ENCODE results near the gene EVI5L. TPM values are rescaled to one million over a fixed set of nuclear protein-coding genes. Genes with fewer than 3 reads are reported as not detected.

EVI5L gene
- total RNA-seq, 1 experiment from 2014 or later, result 29.5 TPM

GRCh38 chr19:7783991-7784423, 46.0 kb upstream of the EVI5L start:
- H3K4me3 ChIP-seq (ENCODE audit: low read length), result no peak overlapping the region
- TF ChIP-seq EZH2 (IDR thresholded peaks at IDR 0.05; ENCODE audit: low read length, unreplicated experiment) (no peak), EZH2phosphoT487 (IDR thresholded peaks at IDR 0.05; ENCODE audit: borderline replicate concordance, low read length) (no peak), CTCF (conservative IDR thresholded peaks at IDR 0.05; ENCODE audit: low read depth, low read length) (no peak)
- POLR2A ChIA-PET (ENCODE audit: unreplicated experiment), result no interaction called here
- H2AFZ ChIP-seq (ENCODE audit: low read length), result no peak overlapping the region
- peaks cover 10% of the 10 kb centered on the region for H3K4me1 ChIP-seq (ENCODE audit: insufficient read depth, low read length)
- no peak overlapping the region for H3K27ac ChIP-seq (ENCODE audit: low read length)
- CTCF ChIA-PET, result no interaction called here
- peak; percentile 97 for DNase-seq
- no peak overlapping the region for H3K9ac ChIP-seq (ENCODE audit: low read length)
- H3K4me2 ChIP-seq (ENCODE audit: low read length), result peak overlapping the region; percentile 34
- no TSS peak for BruUV-seq (replicated peaks)
- intact Hi-C loops (cut with micrococcal nuclease), result no loop called here
- peak; percentile 73 for ATAC-seq
- H3K36me3 ChIP-seq (ENCODE audit: low read depth, low read length), result no peaks in the 10 kb centered on the region
- no peaks in the 10 kb centered on the region for H3K9me2 ChIP-seq (replicated peaks; ENCODE audit: low read length)
- H3K79me2 ChIP-seq (ENCODE audit: low read length), result no peaks in the 10 kb centered on the region
- no peaks in the 10 kb centered on the region for H4K20me1 ChIP-seq (ENCODE audit: low read length)
- H3K27me3 ChIP-seq (ENCODE audit: low read length), result peaks cover 22% of the 10 kb centered on the region; the same call in 1 of the 2 replicates
- H3K9me3 ChIP-seq (ENCODE audit: low read length), result no peaks in the 10 kb centered on the region
- no peaks in the 10 kb centered on the region for H3F3A ChIP-seq (ENCODE audit: low read length, unreplicated experiment)

- H3K4me2 ChIP-seq (ENCODE audit: low read length), result no peak overlapping the region; the same call in 1 of the 2 replicates
- ChIA-PET POLR2A (ENCODE audit: unreplicated experiment) (interaction anchor here (0.7 kb wide), 1 partner anchor 186 kb away, joined by 4 read pairs; no protein-coding TSS in a partner anchor), CTCF (no interaction called here)
- H3F3A ChIP-seq (ENCODE audit: low read length, unreplicated experiment), result no peaks in the 10 kb centered on the region
- H3K9me3 ChIP-seq (ENCODE audit: low read length), result no peaks in the 10 kb centered on the region
- no peaks in the 10 kb centered on the region for H3K36me3 ChIP-seq (ENCODE audit: low read depth, low read length)
- H4K20me1 ChIP-seq (ENCODE audit: low read length), result no peaks in the 10 kb centered on the region
- no peaks in the 10 kb centered on the region for H3K9me2 ChIP-seq (replicated peaks; ENCODE audit: low read length)
- no TSS peak for BruUV-seq (replicated peaks)
- H3K4me1 ChIP-seq (ENCODE audit: insufficient read depth, low read length), result peaks cover 10% of the 10 kb centered on the region
- H3K9ac ChIP-seq (ENCODE audit: low read length), result no peak overlapping the region
- peaks cover 21% of the 10 kb centered on the region; the same call in 1 of the 2 replicates for H3K27me3 ChIP-seq (ENCODE audit: low read length)
- intact Hi-C loops (cut with micrococcal nuclease), result no loop called here
- H3K27ac ChIP-seq (ENCODE audit: low read length), result no peak overlapping the region
- H3K79me2 ChIP-seq (ENCODE audit: low read length), result no peaks in the 10 kb centered on the region
- no peak for DNase-seq
- no peak for ATAC-seq
- no peak overlapping the region for H2AFZ ChIP-seq (ENCODE audit: low read length)
- TF ChIP-seq EZH2phosphoT487 (IDR thresholded peaks at IDR 0.05; ENCODE audit: borderline replicate concordance, low read length) (no peak), EZH2 (IDR thresholded peaks at IDR 0.05; ENCODE audit: low read length, unreplicated experiment) (no peak), CTCF (conservative IDR thresholded peaks at IDR 0.05; ENCODE audit: low read depth, low read length) (no peak)
- H3K4me3 ChIP-seq (ENCODE audit: low read length), result no peak overlapping the region
These were observed 45.2 kb upstream of the EVI5L start for GRCh38 chr19:7784856-7785255.

- Histone ChIP-seq H3K27ac (ENCODE audit: low read length) (no peak overlapping the region), H3K36me3 (ENCODE audit: low read depth, low read length) (no peaks in the 10 kb centered on the region), H3K4me3 (ENCODE audit: low read length) (no peak overlapping the region), H3F3A (ENCODE audit: low read length, unreplicated experiment) (no peaks in the 10 kb centered on the region), H3K79me2 (ENCODE audit: low read length) (no peaks in the 10 kb centered on the region), H3K4me1 (ENCODE audit: insufficient read depth, low read length) (peaks cover 11% of the 10 kb centered on the region), H3K27me3 (ENCODE audit: low read length) (peaks cover 6% of the 10 kb centered on the region; the same call in 1 of the 2 replicates), H3K9ac (ENCODE audit: low read length) (no peak overlapping the region), H3K9me2 (replicated peaks; ENCODE audit: low read length) (no peaks in the 10 kb centered on the region), H3K9me3 (ENCODE audit: low read length) (no peaks in the 10 kb centered on the region), H4K20me1 (ENCODE audit: low read length) (no peaks in the 10 kb centered on the region), H2AFZ (ENCODE audit: low read length) (no peak overlapping the region), H3K4me2 (ENCODE audit: low read length) (no peak overlapping the region)
- TF ChIP-seq EZH2phosphoT487 (IDR thresholded peaks at IDR 0.05; ENCODE audit: borderline replicate concordance, low read length), result no peak
- TF ChIP-seq EZH2 (IDR thresholded peaks at IDR 0.05; ENCODE audit: low read length, unreplicated experiment), result no peak
- no peak for TF ChIP-seq CTCF (conservative IDR thresholded peaks at IDR 0.05; ENCODE audit: low read depth, low read length)
- intact Hi-C loops (cut with micrococcal nuclease), result no loop called here
- BruUV-seq (replicated peaks), result no TSS peak
- DNase-seq, result no peak
- ATAC-seq, result 0 out of 2 replicates have a peak, but pooled peaks have one; percentile 5
- ChIA-PET CTCF (interaction anchor here (0.5 kb wide), 1 partner anchor 60 kb away, joined by 3 read pairs; no protein-coding TSS in a partner anchor), POLR2A (ENCODE audit: unreplicated experiment) (no interaction called here)
These were observed 42.9 kb upstream of the EVI5L start for GRCh38 chr19:7787141-7787540.
